Astrocyte of the hippocampus (primary cell): Measurements from ENCODE around the gene EBI3.
"Not testable (repeated sequence)": the region's sequence is repeated elsewhere in the genome, so short reads cannot be mapped to it uniquely, and the experiment has no call there.

Source experiments
- DNase-seq: peaks from one replicate; pipeline ENCODE4 v3.0.0; 2011; ENCODE audit warnings: low read depth, low spot score

Gene EBI3

DNA sequence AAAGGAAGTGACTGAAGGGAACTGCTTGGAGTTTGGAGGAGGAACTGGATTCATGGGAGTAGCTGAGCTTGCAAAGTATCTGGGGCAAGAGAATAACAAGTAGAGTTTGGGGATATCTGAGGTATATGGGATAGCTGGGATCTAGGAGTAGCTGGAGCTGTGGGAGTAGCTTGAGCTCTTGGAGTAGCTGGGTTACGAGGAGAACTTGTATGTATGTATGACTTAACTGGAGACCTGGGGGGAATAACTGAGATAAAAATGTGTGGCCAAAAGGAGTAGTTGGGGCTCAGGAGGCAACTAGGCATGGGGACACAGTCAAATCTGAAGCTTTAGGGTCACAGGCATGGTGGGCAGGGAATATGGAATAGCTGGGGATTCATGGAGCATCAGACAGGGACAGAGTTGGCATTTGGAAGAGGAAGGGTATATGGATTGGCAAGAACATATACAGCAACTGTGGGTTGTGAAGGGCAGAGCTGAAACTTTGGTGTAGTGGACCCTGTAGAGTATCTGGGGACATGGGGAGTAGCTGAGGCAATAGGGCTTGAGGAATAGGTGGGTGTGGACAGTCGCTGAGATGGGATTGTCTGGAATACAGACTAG, 28.3 kb upstream of the EBI3 start:
- no peak for DNase-seq

DNA sequence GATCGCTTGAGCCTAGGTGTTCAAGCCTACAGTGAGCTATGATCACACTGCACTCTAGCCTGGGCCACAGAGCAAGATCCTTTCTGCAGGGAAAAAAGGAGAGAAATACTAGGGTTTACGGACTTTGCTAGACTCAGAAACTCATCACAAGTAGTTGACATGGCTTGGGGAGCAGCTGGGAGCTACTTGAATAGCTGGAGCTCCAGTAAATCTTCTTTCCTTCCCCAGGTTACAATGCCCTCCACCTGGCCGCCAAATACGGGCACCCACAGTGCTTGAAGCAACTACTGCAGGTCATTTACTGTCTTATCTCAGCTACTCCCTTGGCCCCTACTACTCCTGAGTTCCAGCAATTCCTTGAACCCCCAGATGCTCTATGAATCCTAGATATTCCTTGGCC, 27.5 kb upstream of the EBI3 start:
- DNase-seq, result no peak

DNA sequence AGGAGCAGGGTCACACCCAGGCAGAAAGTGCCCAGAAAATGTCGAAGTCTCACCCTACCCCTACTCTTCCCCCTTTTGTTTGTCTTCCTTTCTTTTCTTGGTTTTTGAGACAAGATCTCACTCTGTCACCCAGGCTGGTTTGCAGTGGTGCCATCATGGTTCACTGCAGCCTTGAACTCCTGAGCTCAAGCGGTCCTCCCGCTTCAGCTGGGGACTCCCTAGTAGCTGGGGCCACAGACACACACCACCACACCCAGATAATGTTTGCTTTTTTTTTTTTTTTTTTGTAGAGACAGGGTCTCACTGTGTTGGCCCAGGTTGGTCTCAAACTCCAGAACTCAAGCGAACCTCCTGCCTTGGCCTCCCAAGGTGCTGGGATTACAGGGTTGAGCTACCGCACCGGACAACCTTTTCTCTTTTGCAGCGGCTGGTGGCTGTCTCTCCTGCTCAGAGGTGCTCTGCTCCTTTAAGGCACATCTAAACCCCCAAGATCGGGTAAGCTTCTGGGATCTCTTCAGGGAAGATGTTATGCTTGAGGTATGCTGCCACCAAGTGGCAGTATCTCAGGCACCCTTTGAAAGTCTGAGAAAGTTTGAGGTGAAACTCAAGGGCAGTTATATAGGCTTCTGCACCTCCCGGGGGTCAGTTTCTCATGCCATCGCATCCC, 22.4 kb upstream of the EBI3 start:
- DNase-seq, result peak; percentile 44

DNA sequence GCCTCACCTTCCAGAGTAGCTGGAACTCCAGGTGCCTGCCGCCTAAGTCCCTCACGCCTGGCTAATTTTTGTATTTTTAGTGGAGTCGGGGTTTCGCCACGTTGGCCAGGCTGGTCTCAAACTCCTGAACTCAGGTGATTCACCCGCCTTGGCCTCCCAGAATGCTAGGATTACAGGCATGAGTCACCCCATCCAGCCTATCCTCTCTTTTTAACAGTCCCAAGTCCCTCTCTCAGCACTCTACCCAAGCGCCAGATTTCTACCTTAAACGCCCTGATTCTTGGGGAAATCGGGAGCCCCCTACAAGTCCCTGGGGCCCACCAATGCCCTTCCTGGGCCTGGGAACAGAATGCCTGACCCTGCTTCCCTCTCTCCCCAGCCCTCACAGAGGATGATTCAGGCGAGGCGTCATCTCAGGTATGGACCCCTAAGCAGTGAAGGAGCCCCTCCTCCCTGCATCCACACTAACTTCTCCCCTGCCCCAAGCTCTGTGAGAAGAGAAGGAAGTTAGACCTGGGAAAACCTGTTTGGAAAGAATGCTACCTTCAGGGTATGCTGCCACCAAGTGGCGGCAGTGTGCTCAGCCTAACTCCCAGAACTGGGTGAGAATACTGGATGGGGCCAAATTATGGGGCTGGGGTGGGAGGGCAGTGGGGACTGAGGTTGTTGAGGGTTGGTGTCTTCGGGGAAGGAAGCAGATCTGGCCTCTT, 20.8 kb upstream of the EBI3 start:
- DNase-seq, result peak; percentile 61

DNA sequence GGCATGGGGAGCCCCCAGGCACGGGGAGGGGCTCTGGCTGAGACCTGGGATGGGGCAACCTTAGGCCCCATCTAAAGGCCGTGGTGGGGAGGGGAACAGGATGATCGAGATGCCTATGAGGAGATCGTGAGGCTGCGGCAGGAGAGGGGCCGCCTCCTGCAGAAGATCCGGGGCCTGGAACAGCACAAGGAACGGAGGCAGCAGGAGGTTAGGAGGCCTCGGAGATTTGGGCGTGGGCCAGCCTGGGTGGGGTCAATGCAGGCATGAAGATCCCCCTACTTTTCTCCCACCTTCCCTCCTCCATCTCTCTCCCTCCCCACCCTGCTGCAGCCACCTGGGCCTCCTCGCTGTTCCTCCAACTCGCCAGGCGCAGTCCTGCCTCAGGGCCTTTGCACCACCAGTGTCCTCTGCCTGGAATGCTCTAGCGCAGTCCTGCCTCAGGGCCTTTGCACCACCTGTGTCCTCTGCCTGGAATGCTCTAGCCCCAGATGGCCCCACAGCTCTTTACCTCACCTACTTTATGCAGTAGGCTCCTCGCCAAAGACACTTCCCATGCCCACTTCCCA, 19.1 kb upstream of the EBI3 start:
- no peak for DNase-seq

DNA sequence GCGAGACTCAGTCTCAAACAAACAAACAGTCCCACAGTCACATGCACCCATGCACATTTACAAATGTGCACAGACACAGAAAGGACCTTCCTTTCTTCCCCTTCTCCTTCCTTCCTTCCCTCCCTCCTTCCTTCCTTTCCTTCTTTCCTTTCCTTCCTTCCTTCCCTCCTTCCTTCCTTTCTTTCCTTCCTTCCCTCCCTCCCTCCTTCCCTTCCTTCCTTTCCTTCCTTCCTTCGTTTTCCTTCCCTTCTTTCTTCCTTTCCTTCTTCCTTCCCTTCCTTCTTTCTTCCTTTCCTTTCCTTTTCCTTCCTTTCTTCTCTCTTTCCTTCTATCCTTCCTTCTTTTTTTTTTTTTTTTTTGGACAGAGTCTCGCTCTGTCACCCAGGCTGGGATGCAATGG, 16.2 kb upstream of the EBI3 start:
- no peak for DNase-seq

DNA sequence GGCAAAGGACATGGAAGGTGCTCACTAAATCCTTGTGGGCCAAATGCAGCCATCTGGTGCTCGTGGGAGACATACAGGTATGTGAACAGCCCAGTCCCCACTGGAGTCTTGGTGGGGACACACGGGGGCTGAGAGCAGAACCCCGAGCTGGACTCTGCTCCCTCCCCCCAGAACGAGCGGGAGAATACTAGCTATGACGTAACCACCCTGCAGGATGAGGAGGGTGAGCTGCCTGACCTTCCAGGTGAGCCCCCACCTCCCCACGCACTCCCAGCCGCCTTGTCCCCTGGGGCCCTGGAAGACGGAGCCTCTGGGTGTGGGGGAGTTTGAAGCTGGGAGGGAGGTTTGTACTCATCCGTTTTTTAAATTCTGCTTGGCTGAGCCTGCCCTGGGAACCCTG, 13.5 kb upstream of the EBI3 start:
- no peak for DNase-seq

DNA sequence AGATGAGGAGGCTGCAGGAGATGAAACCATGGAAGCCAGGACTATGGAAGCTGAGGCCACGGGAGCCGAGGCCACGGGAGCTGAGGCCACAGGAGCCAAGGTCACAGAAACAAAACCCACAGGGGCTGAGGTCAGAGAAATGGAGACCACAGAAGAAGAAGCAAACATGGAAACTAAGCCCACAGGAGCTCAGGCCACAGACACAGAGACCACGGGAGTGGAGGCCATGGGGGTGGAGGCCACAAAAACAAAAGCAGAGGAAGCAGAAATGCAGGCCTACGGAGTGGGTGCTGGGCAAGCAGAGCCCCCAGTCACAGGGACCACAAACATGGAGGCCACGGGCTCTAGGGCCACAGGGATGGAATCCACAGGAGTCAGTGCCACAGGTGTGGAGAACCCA, 12.5 kb upstream of the EBI3 start:
- no peak for DNase-seq

DNA sequence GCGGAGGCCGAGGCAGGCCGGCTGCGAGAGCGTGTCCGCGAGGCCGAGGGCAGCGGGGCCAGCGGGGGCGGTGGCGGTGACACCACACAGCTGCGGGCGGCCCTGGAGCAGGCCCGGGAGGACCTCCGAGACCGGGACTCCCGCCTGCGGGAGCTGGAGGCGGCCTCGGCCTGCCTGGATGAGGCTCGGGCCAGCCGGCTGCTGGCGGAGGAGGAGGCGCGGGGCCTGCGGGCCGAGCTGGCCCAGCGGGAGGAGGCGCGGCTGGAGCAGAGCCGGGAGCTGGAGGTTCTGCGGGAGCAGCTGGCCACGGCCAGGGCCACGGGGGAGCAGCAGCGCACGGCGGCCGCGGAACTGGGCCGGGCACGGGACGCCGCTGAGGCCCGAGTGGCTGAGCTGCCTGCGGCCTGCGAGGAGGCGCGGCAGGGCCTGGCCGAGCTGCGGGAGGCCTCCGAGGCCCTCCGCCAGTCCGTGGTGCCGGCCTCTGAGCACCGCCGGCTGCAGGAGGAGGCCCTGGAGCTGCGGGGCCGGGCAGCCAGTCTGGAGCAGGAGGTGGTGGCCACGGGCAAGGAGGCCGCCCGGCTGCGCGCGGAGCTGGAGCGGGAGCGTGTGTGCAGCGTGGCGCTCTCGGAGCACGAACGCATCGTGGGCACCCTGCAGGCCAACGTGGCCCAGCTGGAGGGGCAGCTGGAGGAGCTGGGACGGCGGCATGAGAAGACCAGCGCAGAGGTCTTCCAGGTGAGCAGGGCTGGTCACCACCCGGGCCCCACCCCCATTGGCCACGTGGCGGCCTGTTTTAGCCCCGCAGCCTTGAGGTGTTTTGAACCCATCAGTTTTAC, 11.7 kb upstream of the EBI3 start:
- DNase-seq, result no peak

DNA sequence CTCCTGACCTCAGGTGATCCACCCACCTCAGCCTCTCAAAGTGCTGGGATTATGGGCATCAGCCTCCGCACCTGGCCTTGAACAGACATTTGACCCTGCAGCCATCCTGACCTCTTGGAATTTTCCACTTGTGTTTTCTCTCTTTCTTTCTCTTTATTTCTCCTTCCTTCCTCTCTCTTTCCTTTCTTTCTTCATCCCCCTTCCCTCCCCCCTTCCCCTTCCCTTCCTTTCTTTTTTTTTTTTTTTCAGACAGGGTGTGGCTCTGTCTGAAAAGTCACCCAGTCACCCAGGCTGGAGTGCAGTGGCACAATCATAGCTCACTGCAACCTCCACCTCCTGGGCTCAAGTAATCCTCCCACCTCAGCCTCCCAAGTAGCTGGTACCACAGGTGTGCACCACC, 10.8 kb upstream of the EBI3 start:
- not testable (repeated sequence) for DNase-seq

DNA sequence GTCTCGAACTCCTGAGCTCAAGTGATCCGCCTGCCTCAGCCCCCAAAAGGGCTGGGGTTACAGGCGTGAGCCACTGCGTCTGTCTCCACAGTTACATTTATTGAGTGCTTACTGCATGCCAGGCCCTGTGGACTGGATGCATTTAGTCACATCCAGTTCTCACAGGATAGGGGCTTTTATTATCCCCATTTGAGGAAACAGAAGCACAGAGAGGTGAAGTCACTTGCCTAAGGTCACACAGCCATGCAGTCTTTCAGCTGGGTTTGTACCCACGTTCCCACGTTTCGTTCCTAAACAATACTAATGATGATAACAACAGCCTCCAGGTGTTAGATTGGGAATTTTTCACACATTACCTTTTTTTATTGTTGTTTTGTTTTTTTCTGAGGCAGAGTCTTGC, 9.1 kb upstream of the EBI3 start:
- DNase-seq, result no peak

DNA sequence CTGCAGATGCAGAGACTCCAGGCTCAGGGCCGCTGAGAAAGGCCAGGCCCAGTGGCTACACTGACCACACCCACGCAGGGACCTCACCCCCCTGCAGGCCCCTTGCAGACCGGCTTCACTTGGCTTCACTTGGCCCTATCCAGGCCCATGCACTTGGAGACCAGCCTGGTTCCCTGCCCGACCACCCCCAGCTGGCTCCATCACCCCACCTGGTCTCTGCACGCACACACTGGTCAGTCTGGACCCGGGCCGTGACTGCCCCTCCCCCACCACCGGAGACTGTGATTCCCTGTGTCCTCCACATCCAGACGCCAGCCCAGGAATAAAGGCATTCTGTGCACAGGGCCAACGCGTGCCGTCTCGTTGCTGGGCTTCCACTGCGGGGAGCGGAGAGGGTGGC, 4.9 kb upstream of the EBI3 start:
- no peak for DNase-seq

DNA sequence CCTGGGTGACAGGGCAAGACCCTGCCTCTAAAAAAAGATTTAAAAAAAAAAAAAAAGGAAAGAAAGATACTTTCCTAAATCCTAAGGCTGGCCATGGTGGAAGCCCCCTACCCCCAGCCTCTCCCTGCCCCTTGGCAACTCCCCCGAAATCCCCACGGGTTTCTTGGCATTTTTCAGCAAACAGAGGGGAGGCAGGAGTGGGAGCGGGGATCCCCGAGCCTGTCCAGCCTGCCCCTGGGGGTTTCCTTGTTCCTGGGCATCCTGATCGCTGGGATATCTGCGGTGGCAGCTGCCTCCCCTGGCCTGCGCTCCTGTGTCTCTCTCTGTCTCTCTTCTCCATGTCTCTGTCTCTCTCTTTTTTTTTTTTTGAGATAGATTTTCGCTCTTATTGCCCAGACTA, 3.4 kb upstream of the EBI3 start:
- no peak for DNase-seq

DNA sequence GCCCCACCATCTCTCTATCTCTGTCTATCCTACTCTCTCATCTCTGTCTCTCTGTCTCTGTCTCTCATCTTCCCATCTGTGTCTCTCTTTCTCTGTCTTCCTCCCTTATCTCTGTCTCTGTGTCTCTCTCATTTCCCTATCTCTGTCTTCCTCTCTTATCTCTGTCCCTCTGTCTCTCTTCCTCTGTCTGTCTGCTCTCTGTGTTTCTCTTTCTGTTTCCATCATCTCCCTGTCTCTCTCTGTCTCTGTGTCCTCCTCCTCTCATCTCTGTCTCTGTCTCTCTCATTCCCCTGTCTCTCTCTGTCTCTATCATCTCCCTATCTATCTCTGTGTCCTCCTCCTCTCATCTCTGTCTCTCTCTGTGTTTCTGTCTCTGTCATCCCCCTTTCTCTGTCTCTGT, 1.6 kb upstream of the EBI3 start:
- DNase-seq, result no peak

DNA sequence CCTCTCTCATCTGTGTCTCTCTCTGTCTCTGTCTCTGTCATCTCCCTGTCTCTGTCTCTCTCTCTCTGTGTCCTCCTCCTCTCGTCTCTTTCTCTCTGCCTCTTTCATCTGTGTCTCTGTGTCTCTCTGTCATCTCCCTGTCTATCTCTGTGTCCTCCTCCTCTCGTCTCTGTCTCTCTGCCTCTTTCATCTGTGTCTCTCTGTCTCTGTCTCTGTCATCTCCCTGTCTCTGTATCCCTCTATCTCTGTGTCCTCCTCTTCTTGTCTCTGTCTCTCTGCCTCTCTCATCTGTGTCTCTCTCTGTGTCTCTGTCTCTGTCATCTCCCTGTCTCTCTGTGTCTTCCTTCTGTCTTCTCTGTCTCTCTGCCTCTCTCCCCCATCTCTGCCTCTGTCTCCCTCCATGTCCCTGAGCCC, 551 bp upstream of the EBI3 start:
- DNase-seq, result no peak

DNA sequence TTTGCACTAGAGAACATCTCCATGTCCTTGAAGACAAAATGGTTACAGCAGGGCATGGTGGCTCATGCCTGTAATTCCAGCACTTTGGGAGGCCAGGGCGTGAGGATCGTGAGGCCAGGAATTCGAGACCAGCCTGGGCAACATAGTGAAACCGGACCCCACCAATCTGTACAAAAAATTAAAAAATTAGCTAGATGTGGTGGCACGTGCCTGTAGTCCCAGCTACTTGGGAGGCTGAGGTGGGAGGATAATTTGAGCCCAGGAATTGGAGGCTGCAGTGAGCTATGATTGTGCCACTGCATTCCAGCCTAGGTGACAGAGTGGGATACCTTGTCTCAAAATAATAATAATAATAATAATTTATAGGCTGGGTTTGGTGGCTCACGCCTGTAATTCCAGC, 914 bp downstream of the EBI3 start:
- not testable (repeated sequence) for DNase-seq

DNA sequence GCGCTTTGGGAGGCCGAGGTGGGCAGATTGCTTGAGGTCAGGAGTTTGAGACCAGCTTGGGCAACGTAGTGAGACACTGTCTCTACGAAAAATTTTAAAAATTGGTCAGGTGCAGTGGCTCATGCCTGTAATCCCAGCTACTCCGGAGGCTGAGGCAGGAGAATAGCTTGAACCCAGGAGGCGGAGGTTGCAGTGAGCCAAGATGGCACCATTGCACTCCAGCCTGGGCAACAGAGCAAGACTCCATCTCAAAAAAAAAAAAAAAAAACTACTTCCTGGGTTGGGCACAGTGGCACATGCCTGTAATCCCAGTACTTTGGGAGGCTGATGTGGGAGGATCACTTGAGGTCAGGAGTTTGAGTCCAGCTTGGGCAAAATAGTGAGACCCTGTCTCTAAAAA, 2.2 kb downstream of the EBI3 start:
- not testable (repeated sequence) for DNase-seq

DNA sequence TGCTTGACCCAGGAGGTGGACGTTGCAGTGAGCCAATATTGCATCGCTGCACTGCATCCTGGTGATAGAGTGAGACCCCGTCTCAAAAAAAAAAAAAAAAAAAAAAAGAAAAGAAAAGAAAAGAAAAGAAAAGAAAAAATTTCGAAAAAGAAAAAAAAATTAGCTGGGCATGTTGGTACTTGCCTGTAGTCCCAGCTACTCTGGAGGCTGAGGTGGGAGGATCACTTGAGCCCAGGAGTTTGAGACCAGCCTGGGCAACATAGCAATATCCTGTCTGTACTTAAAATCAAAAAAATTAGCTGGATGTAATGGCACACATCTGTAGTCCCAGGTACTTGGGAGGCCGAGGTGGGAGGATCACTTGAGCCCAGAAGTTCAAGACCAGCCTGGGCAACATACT, 2.8 kb downstream of the EBI3 start:
- not testable (repeated sequence) for DNase-seq

DNA sequence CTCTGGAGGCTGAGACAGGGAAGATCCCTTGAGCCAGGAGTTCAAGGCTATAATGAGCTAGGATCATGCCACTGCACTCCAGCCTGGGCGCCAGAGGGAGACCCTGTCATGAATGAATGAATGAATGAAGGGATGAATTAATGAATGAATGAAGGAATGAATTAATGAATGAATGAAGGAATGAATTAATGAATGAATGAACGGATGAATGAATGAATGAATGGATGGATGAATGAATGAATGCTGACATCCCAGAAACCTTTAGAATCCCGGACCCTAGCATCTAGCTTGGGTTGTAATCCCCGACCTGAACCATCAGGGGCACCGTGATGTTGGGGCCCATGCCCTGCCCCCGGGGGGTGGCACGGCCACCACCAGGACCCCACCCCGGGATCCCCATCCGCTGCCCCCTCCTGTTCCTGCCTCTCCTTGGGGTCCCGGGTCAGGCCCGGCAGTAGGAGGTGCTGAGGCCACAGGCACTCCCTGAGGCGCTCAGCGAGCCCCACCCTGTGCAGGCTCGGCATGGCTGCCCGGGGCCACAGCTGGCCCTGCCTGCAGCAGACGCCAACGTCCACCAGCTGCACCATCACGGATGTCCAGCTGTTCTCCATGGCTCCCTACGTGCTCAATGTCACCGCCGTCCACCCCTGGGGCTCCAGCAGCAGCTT, 3.4 kb downstream of the EBI3 start:
- no peak for DNase-seq

DNA sequence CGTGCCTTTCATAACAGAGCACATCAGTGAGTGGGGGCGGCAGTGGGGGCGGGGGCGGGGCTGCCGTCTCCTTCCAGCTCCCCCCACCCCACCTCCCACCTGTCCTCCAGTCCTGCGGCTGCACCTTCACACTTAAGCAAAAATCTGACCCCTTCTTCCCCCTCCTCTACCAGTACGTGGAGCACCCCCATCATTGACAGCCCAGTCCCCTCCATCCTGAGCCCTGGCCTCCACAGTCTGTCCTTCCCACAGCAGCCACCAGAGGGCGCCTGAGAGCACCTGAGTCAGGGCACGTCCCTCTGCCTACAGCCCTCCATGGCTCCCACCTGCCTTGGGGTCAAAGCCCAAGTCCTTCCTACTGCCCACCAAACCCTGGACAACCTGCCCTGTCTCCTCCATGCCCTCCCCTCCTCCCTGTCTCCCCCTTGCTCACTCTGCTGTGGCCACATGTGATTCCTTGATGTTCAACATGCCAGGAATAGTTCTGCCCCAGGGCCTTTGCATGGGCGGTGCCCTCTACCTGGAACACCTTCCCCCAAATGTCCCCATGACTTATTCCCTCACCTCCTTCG, 4.0 kb downstream of the EBI3 start:
- DNase-seq, result peak; percentile 46
